ENCODE results near the gene SLC6A18. TPM values are rescaled to one million over a fixed set of nuclear protein-coding genes. Genes with fewer than 3 reads are reported as not detected.

The SLC6A18 gene
- total RNA-seq, 1 donor from 2014 or later, result not detected

- Histone ChIP-seq H3K36me3 (ENCODE audit: insufficient read depth, low read length) (no peaks in the 10 kb centered on the region), H3K27me3 (ENCODE audit: insufficient read depth, low read length) (no peaks in the 10 kb centered on the region), H3K9ac (ENCODE audit: low read length) (no peak overlapping the region), H3K27ac (ENCODE audit: low read depth, low read length) (no peak overlapping the region), H3K4me3 (ENCODE audit: insufficient read depth, low read depth, low read length) (no peak overlapping the region), H4K20me1 (ENCODE audit: insufficient read depth, low read length) (no peaks in the 10 kb centered on the region), H3K4me1 (ENCODE audit: insufficient read depth, low read length) (no peaks in the 10 kb centered on the region), H3K4me2 (ENCODE audit: low read length) (no peak overlapping the region), H3K79me2 (ENCODE audit: insufficient read depth, low read length) (no peaks in the 10 kb centered on the region), H3K9me3 (ENCODE audit: insufficient read depth, low read depth, low read length) (peaks cover 3% of the 10 kb centered on the region), H2AFZ (ENCODE audit: low read depth, low read length) (no peak overlapping the region)
- peaks cover 4% of the 10 kb centered on the region for H3K27me3 Mint-ChIP-seq (ENCODE audit: low read depth, unreplicated experiment)
- no peak overlapping the region for H3K4me3 Mint-ChIP-seq (ENCODE audit: unreplicated experiment)
- H3K27ac Mint-ChIP-seq (ENCODE audit: unreplicated experiment), result no peak overlapping the region
- H3K4me1 Mint-ChIP-seq (ENCODE audit: low read depth, unreplicated experiment), result no peaks in the 10 kb centered on the region
- peaks cover 3% of the 10 kb centered on the region for H3K9me3 Mint-ChIP-seq (ENCODE audit: unreplicated experiment)
- DNase-seq (ENCODE audit: low read depth) (no peak), FAIRE-seq (no peak)
- no peaks in the 10 kb centered on the region for H3K36me3 Mint-ChIP-seq (ENCODE audit: low read depth, unreplicated experiment)
- no peak for TF ChIP-seq CTCF (IDR thresholded peaks at IDR 0.05; ENCODE audit: insufficient read depth, low read depth, low read length)
- no peak for TF ChIP-seq EZH2 (IDR thresholded peaks at IDR 0.05; ENCODE audit: insufficient read depth, low read length)
Observed at GRCh38 chr5:1176473-1177391, 48.4 kb upstream of the SLC6A18 start.

GRCh38 chr5:1177826-1178528, 47.2 kb upstream of the SLC6A18 start:
- TF ChIP-seq CTCF (IDR thresholded peaks at IDR 0.05; ENCODE audit: insufficient read depth, low read depth, low read length), result no peak
- TF ChIP-seq EZH2 (IDR thresholded peaks at IDR 0.05; ENCODE audit: insufficient read depth, low read length), result no peak
- no peak overlapping the region for H3K27ac ChIP-seq (ENCODE audit: low read depth, low read length)
- no peak overlapping the region for H3K27ac Mint-ChIP-seq (ENCODE audit: unreplicated experiment)
- no peaks in the 10 kb centered on the region for H3K36me3 Mint-ChIP-seq (ENCODE audit: low read depth, unreplicated experiment)
- H3K4me1 ChIP-seq (ENCODE audit: insufficient read depth, low read length), result no peaks in the 10 kb centered on the region
- peaks cover 3% of the 10 kb centered on the region for H3K9me3 ChIP-seq (ENCODE audit: insufficient read depth, low read depth, low read length)
- H3K9me3 Mint-ChIP-seq (ENCODE audit: unreplicated experiment), result peaks cover 3% of the 10 kb centered on the region
- H4K20me1 ChIP-seq (ENCODE audit: insufficient read depth, low read length), result no peaks in the 10 kb centered on the region
- no peak overlapping the region for H2AFZ ChIP-seq (ENCODE audit: low read depth, low read length)
- FAIRE-seq, result no peak
- H3K4me1 Mint-ChIP-seq (ENCODE audit: low read depth, unreplicated experiment), result no peaks in the 10 kb centered on the region
- H3K4me2 ChIP-seq (ENCODE audit: low read length), result no peak overlapping the region
- DNase-seq (ENCODE audit: low read depth), result no peak
- H3K36me3 ChIP-seq (ENCODE audit: insufficient read depth, low read length), result no peaks in the 10 kb centered on the region
- H3K9ac ChIP-seq (ENCODE audit: low read length), result no peak overlapping the region
- H3K4me3 ChIP-seq (ENCODE audit: insufficient read depth, low read depth, low read length), result no peak overlapping the region
- H3K79me2 ChIP-seq (ENCODE audit: insufficient read depth, low read length), result no peaks in the 10 kb centered on the region
- no peaks in the 10 kb centered on the region for H3K27me3 ChIP-seq (ENCODE audit: insufficient read depth, low read length)
- H3K27me3 Mint-ChIP-seq (ENCODE audit: low read depth, unreplicated experiment), result peaks cover 3% of the 10 kb centered on the region
- no peak overlapping the region for H3K4me3 Mint-ChIP-seq (ENCODE audit: unreplicated experiment)
